Subcutaneous adipose tissue (tissue), 4 donors: ENCODE data around the gene CHST8. TPM values are rescaled to one million over a fixed set of nuclear protein-coding genes. Genes with fewer than 3 reads are reported as not detected.

ENCODE experiments used
- CTCF ChIP-seq: fragments of 450-650 bp; IDR thresholded peaks from one replicate; pipeline ENCODE4 v1.5.1; 2016; ENCODE audit warnings: low read depth, mild to moderate bottlenecking, control low read depth, antibody characterized with exemption, moderate library complexity
- total RNA-seq, 4 donors: library from RNA; depleted of rRNA; stranded (reverse); fragments of >200 nt; gene quantifications; one replicate each; pipeline ENCODE4 v1.1.0, GENCODE V29; 2016

Gene CHST8
- total RNA-seq, 4 donors from 2014 or later, result 0.49 to 4.0 (median 0.70) TPM

- TF ChIP-seq CTCF, result no peak
These were observed 179.7 kb downstream of the CHST8 start for GRCh38 chr19:33801411-33801810.

- TF ChIP-seq CTCF, result no peak
These were observed 180.2 kb downstream of the CHST8 start for GRCh38 chr19:33802001-33802400.

- TF ChIP-seq CTCF, result no peak
These were observed 181.0 kb downstream of the CHST8 start for GRCh38 chr19:33802801-33803200.

- no peak for TF ChIP-seq CTCF
These were observed 181.6 kb downstream of the CHST8 start for GRCh38 chr19:33803383-33803782.

GRCh38 chr19:33804021-33804799 is 182.5 kb downstream of the CHST8 start:
- no peak for TF ChIP-seq CTCF

- no peak for TF ChIP-seq CTCF
These were observed 183.6 kb downstream of the CHST8 start for GRCh38 chr19:33805313-33805712.

- no peak for TF ChIP-seq CTCF
These were observed 184.2 kb downstream of the CHST8 start for GRCh38 chr19:33805840-33806433.
